Midbrain (tissue), 1 donor: ENCODE measurements around the gene NOC4L.
A peak's percentile ranks its signal among the peaks of the same experiment; 100 is the strongest.

ENCODE experiments used
- DNase-seq: peaks from one replicate; lab custom pipeline; 2025; lab: John Stamatoyannopoulos, UW

NOC4L gene

GRCh38 chr12:132156573-132157325, 12.5 kb downstream of the NOC4L start:
- no peak for DNase-seq

- DNase-seq, result no peak
Measured at GRCh38 chr12:132157733-132158409, 13.6 kb downstream of the NOC4L start.

- no peak for DNase-seq
Measured at GRCh38 chr12:132158677-132159554, 14.7 kb downstream of the NOC4L start.

- DNase-seq, result no peak
Measured at GRCh38 chr12:132159555-132160003, 15.3 kb downstream of the NOC4L start.

- DNase-seq, result no peak
Measured at GRCh38 chr12:132160016-132160415, 15.8 kb downstream of the NOC4L start.

- no peak for DNase-seq
Measured at GRCh38 chr12:132160601-132161035, 16.4 kb downstream of the NOC4L start.

- DNase-seq, result no peak
Measured at GRCh38 chr12:132161036-132161781, 17.0 kb downstream of the NOC4L start.

GRCh38 chr12:132161796-132162507, 17.7 kb downstream of the NOC4L start:
- no peak for DNase-seq

GRCh38 chr12:132162508-132163031, 18.3 kb downstream of the NOC4L start:
- peak; percentile 25 for DNase-seq

GRCh38 chr12:132163041-132163910, 19.0 kb downstream of the NOC4L start:
- DNase-seq, result no peak

- no peak for DNase-seq
Measured at GRCh38 chr12:132163911-132164288, 19.6 kb downstream of the NOC4L start.

- no peak for DNase-seq
Measured at GRCh38 chr12:132164426-132164825, 20.2 kb downstream of the NOC4L start.

- no peak for DNase-seq
Measured at GRCh38 chr12:132165584-132165983, 21.3 kb downstream of the NOC4L start.

- no peak for DNase-seq
Measured at GRCh38 chr12:132166093-132166492, 21.8 kb downstream of the NOC4L start.

GRCh38 chr12:132166801-132167591, 22.7 kb downstream of the NOC4L start:
- DNase-seq, result no peak

GRCh38 chr12:132167611-132168310, 23.5 kb downstream of the NOC4L start:
- DNase-seq, result no peak

GRCh38 chr12:132168311-132169031, 24.2 kb downstream of the NOC4L start:
- DNase-seq, result no peak

GRCh38 chr12:132169376-132169775, 25.1 kb downstream of the NOC4L start:
- DNase-seq, result no peak
